ENCODE measurements around the gene RAD9A.

DNA sequence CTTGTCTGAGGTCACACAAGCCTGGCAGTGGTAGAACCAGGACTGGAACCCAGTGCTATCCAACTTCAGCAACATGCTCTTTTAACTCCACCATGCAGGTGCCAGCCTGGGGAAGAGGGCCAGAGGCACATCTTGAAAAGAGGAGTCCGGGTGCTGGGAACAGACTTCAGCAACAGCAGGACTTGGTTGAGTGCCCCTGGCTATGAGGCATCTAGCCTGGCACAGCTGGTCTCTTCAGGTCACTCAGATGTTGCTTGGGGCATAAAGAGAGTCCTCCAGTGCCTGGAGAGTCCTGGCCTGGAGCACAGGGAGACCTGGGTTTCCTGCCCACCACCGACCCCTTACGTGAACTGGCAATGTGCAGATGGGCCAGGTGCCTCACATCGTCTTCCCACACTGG lies 13.2 kb upstream of the RAD9A start:
- TF ChIP-seq, protein P1, sequence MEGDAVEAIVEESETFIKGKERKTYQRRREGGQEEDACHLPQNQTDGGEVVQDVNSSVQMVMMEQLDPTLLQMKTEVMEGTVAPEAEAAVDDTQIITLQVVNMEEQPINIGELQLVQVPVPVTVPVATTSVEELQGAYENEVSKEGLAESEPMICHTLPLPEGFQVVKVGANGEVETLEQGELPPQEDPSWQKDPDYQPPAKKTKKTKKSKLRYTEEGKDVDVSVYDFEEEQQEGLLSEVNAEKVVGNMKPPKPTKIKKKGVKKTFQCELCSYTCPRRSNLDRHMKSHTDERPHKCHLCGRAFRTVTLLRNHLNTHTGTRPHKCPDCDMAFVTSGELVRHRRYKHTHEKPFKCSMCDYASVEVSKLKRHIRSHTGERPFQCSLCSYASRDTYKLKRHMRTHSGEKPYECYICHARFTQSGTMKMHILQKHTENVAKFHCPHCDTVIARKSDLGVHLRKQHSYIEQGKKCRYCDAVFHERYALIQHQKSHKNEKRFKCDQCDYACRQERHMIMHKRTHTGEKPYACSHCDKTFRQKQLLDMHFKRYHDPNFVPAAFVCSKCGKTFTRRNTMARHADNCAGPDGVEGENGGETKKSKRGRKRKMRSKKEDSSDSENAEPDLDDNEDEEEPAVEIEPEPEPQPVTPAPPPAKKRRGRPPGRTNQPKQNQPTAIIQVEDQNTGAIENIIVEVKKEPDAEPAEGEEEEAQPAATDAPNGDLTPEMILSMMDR (IDR thresholded peaks at IDR 0.05; ENCODE audit: low read depth, low read length) = no peak
- no peak for TF ChIP-seq EZH2phosphoT487 (IDR thresholded peaks at IDR 0.05; ENCODE audit: low read depth)
